ENCODE measurements around the gene AKNA.
"Not testable (repeated sequence)": the region's sequence is repeated elsewhere in the genome, so short reads cannot be mapped to it uniquely, and the experiment has no call there.

DNA sequence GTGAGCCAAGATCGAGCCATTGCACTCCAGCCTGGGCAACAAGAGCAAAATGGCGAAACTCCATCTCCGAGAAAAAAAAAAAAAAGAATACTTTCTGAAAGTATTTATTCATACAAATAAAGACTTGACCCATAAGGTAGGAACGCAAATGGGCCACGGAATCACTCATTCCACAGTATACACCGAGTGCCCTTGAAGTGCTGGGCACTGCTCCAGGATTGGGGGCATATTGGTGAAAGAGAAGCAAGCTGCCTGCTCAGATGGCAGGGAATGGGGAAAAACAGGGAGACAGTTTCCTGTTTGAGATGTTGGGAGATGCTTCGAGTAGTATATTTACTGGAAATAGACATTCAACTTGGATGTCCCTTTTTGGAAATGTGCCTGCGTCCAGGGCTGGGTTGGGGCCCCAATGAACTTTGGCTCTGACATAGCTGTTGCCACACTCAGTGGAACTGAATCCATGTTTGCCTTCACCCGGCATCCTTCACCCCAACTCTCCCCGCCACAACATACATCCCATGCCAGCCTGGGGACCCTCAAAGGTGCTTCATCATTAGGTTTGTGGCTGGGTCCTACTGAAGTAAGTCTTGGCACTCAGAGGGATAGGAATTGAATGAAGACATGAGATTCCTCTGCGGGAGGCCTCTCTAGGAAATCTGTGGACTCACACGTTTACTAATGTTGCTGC is 58.7 kb downstream of the AKNA start:
- TF ChIP-seq USF2 (CRISPR knock-in tag; IDR thresholded peaks at IDR 0.05); CTCF (IDR thresholded peaks at IDR 0.05); NR3C1 (CRISPR knock-in tag; conservative IDR thresholded peaks at IDR 0.05; ENCODE audit: low read depth); TEAD1 (CRISPR knock-in tag; IDR thresholded peaks at IDR 0.05); MAX (CRISPR knock-in tag; IDR thresholded peaks at IDR 0.05): not testable (repeated sequence)
